Skeletal muscle tissue (tissue), 4 donors: ENCODE results near the gene MLLT6. TPM values are rescaled to one million over a fixed set of nuclear protein-coding genes. Genes with fewer than 3 reads are reported as not detected.
A peak's percentile ranks its signal among the peaks of the same experiment; 100 is the strongest.
"Not testable (repeated sequence)": the region's sequence is repeated elsewhere in the genome, so short reads cannot be mapped to it uniquely, and the experiment has no call there.

Experiments used
- H3K27ac ChIP-seq: one replicate; pipeline ENCODE4 v1.7.0; 2013; ENCODE audit warnings: mild to moderate bottlenecking, low read depth, low read length, inconsistent platforms
- H3K27me3 ChIP-seq, 3 donors: one replicate each; pipeline ENCODE4 v1.7.0; 2013; ENCODE audit warnings: low read length in 3 of 3; ENCODE audit not compliant: control insufficient read depth in 3 of 3, insufficient read depth in 3 of 3
- H3K36me3 ChIP-seq, 3 donors: one replicate each; pipeline ENCODE4 v1.7.0; 2013; ENCODE audit warnings: low read length in 3 of 3; ENCODE audit not compliant: control insufficient read depth in 3 of 3, insufficient read depth in 3 of 3
- H3K4me1 ChIP-seq, 3 donors: one replicate each; pipeline ENCODE4 v1.7.0; 2013; ENCODE audit warnings: low read length in 3 of 3, mild to moderate bottlenecking in 3 of 3; ENCODE audit not compliant: control insufficient read depth in 3 of 3, insufficient read depth in 3 of 3
- H3K4me3 ChIP-seq, 3 donors: one replicate each; pipeline ENCODE4 v1.7.0; 2013; ENCODE audit warnings: low read length in 3 of 3
- H3K9ac ChIP-seq, 3 donors: one replicate each; pipeline ENCODE4 v1.7.0; 2013; ENCODE audit warnings: low read length in 3 of 3, mild to moderate bottlenecking in 3 of 3, moderate library complexity in 2 of 3, low read depth in 1 of 3
- H3K9me3 ChIP-seq, 3 donors: one replicate each; pipeline ENCODE4 v1.7.0; 2013; ENCODE audit warnings: low read length in 3 of 3; ENCODE audit not compliant: control insufficient read depth in 3 of 3
- total RNA-seq: library from RNA; depleted of rRNA; stranded (reverse); fragments of >200 nt; gene quantifications from one replicate; pipeline ENCODE4 v1.2.3, GENCODE V29; 2014
- donor health status: Osteomylitis.

MLLT6 gene
- total RNA-seq, 1 donor from 2014 or later: 16.2 TPM

GRCh38 chr17:38726145-38726544 is 21.1 kb downstream of the MLLT6 start:
- not testable (repeated sequence) for H3K27ac ChIP-seq, H3K4me3 ChIP-seq, H3K9me3 ChIP-seq, H3K9ac ChIP-seq, H3K27me3 ChIP-seq
- Histone ChIP-seq H3K4me1 (peaks cover 7 to 24% (median 8%) of the 10 kb centered on the region in 3 donors), H3K36me3 (peaks cover 19 to 24% (median 23%) of the 10 kb centered on the region in 3 donors)

- no peak overlapping the region for H3K9ac ChIP-seq
- no peak overlapping the region for H3K4me3 ChIP-seq
- H3K9me3 ChIP-seq: no peaks in the 10 kb centered on the region
- peaks cover 15 to 39% (median 22%) of the 10 kb centered on the region in 3 donors for H3K4me1 ChIP-seq
- no peaks in the 10 kb centered on the region for H3K27me3 ChIP-seq
- peaks cover 11 to 17% (median 17%) of the 10 kb centered on the region in 3 donors for H3K36me3 ChIP-seq
- no peak overlapping the region for H3K27ac ChIP-seq
Observed at GRCh38 chr17:38727736-38728135, 22.7 kb downstream of the MLLT6 start.

GRCh38 chr17:38728290-38728831 is 23.3 kb downstream of the MLLT6 start:
- Histone ChIP-seq H3K4me3 (no peak overlapping the region), H3K9me3 (no peaks in the 10 kb centered on the region), H3K27me3 (no peaks in the 10 kb centered on the region), H3K27ac (no peak overlapping the region), H3K9ac (no peak overlapping the region), H3K36me3 (peaks cover 9 to 19% (median 16%) of the 10 kb centered on the region in 3 donors), H3K4me1 (peaks cover 15 to 40% (median 22%) of the 10 kb centered on the region in 3 donors)

DNA sequence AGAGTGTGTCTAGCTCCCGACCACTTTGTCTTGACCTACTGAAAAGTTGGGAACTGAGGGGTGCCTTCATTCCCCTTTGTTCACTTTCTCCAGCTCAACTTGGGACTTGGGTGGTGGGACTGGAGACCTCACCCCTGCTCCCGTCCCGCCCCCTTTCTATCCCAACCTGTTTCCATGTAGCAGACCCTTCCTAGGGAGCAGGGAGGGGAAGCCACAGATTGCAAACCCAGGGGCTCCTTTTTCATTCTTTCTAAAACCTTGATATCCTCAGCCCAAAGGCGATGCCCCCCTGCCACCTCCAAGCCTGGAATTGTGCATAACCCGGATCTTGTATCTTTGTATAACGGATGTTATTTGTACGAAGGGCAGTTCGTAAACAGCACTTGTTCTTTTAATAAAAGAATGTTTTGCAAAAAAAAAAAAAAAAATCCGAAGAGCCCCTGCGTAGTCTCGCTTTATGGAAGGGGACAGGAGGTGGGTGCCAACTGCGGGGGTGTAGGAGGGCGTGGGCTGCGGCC is 24.4 kb downstream of the MLLT6 start:
- peaks cover 15 to 40% (median 23%) of the 10 kb centered on the region in 3 donors for H3K4me1 ChIP-seq
- H3K4me3 ChIP-seq: peak overlapping the region; percentile 63 to 77 (median 75)
- H3K9me3 ChIP-seq: no peaks in the 10 kb centered on the region
- H3K27me3 ChIP-seq: no peaks in the 10 kb centered on the region
- peaks cover 19 to 24% (median 23%) of the 10 kb centered on the region in 3 donors for H3K36me3 ChIP-seq
- H3K9ac ChIP-seq: peak overlapping the region; percentile 70 to 87 (median 76)
- H3K27ac ChIP-seq: peak overlapping the region; percentile 56

DNA sequence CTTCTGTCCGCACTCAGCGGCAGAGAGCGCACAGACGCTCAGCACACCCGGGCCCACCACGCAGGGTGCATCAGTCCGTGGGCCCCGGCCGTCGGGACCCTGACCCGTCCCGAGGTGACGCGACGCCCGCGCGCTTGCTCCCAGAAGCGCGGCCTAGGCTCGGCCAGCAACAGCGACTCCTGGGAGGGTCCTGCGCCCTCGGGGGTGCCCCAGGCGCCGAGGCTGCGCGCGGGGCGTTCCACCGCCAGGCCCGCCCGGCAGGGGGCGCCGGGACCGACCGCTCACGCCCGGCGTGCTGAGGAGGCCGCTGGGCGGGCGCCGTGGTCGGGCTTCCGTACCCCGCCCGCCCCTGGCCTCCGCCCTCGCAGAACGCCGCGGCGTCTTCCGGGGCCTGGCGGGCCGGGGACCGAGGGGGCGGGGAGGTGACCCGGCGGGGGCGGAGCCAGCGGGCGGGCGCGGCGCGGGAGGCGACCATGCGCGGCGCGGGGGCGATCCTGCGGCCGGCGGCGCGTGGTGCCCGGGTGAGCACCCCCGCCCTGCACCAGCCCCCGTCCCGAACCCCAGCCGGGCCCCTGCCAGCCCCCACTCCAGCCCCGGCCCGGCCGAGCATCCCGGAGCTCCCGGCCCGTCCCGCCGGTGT is 24.9 kb downstream of the MLLT6 start, which contains the start of gene CISD3:
Gene CISD3 (plus strand): TSS at position 456 of the 640 bp plus-strand sequence. CDS start 18 bp downstream, at position 474.
- Histone ChIP-seq H3K36me3 (peaks cover 16 to 19% (median 19%) of the 10 kb centered on the region in 3 donors), H3K9ac (peak within 1 kb of the TSS; percentile 80 to 89 (median 88)), H3K27me3 (no peaks in the 10 kb centered on the region), H3K9me3 (no peaks in the 10 kb centered on the region), H3K27ac (peak within 1 kb of the TSS; percentile 68), H3K4me1 (peaks cover 15 to 40% (median 24%) of the 10 kb centered on the region in 3 donors), H3K4me3 (peak within 1 kb of the TSS; percentile 84 to 93 (median 89))

DNA sequence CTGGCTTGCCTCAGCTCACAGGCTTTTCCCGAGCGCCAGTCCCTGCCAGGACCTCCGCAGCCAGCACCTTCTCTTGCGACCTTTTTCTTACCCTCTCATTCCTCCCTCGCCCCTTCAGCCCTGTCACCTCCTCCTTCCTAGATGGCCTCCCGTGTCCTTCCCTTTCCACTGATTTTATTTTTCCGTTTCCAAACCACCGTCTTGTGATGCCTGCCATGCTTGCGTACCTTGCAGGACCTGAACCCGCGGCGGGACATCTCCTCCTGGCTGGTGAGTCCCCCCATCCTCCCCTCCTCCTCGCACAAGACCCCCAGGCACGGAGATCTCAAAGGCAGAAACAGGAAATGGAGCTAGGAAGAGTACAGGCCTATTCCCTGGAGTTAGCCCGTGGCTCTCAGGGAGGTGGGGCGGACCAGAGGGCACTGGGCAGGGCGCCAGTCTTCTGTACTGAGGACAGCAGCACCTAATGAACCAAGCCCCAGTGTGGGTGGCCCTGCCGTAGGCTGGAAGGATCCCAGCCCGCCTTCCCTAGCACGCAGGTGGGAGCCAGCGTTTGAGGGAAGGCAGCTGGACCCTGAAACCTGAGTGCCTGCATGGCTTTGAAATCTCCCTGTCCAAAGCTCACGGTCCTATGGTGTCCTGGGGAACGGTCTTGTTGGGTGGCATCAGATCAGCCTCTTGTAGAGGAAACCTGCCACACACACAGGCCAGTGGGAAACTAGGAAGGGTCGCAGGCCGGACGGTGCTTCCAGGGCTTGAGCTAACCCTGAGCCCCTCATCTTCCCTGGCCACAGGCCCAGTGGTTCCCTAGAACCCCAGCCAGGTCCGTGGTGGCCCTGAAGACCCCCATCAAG is 25.7 kb downstream of the MLLT6 start:
- Histone ChIP-seq H3K36me3 (peaks cover 13 to 20% (median 19%) of the 10 kb centered on the region in 3 donors), H3K27ac (peak overlapping the region; percentile 68), H3K4me1 (peaks cover 22 to 47% (median 31%) of the 10 kb centered on the region in 3 donors), H3K4me3 (peak overlapping the region; percentile 84 to 93 (median 89)), H3K9me3 (no peaks in the 10 kb centered on the region), H3K9ac (peak overlapping the region; percentile 80 to 89 (median 88)), H3K27me3 (no peaks in the 10 kb centered on the region)

- Histone ChIP-seq H3K9me3 (no peaks in the 10 kb centered on the region), H3K9ac (peak overlapping the region in 1 of 3 donors; percentile 88), H3K27ac (peak overlapping the region; percentile 68), H3K4me1 (peaks cover 24 to 51% (median 35%) of the 10 kb centered on the region in 3 donors), H3K4me3 (peak overlapping the region; percentile 84 to 93 (median 89)), H3K27me3 (no peaks in the 10 kb centered on the region), H3K36me3 (peaks cover 13 to 21% (median 20%) of the 10 kb centered on the region in 3 donors)
Observed at GRCh38 chr17:38731526-38732294, 26.6 kb downstream of the MLLT6 start.

DNA sequence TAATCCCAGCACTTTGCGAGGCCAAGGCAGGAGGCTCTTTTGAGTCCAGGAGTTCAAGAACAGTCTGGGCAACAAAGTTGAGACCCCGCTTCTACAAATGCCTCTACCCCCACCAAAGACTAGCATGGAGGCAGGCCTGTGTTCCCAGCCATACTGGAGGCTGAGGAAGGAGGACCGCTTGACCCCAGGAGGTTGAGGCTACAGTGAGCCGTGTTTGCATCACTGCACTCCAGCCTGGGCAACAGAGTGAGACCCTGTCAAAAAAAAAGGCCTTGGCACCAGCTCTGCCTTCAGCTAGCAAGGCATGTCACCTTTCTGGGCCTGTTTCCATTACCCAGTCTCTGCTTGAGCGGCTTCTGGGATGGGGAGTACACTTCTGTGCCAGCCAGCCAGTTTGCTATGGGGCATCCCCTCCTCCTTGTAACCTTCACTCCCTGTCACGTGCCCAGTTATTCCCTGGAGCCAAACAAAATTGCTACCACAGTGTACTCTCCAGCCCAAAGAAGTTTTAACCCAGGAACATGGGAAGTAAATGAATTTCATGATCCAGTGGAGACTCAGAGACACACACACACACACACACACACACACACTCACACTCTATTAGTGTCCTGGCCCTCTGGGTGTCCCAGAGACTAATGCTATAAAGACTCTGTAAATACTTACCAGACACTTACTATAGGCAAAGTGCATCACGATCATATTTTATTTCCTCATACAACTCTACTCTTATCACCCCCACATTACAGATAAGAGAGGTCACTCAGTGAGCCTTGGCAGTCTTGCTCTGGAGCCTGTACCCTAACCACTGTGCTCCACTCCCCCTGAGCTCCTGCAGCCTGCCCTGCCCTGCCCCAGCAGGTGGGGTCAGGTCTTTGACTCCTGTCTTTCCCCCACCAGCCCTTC is 27.6 kb downstream of the MLLT6 start:
- Histone ChIP-seq H3K4me1 (peaks cover 24 to 51% (median 35%) of the 10 kb centered on the region in 3 donors), H3K9me3 (no peaks in the 10 kb centered on the region), H3K36me3 (peaks cover 13 to 22% (median 21%) of the 10 kb centered on the region in 3 donors), H3K4me3 (no peak overlapping the region), H3K27ac (no peak overlapping the region), H3K27me3 (no peaks in the 10 kb centered on the region), H3K9ac (peak overlapping the region in 1 of 3 donors; percentile 8)
